ENCODE results near the gene BCL2.

Gene BCL2

GRCh38 chr18:63322206-63322605 lies 2.6 kb upstream of the BCL2 start:
- H2AFZ ChIP-seq (ENCODE audit: low read depth, low read length): no peak overlapping the region
- H3K36me3 ChIP-seq (replicated peaks; ENCODE audit: low read depth, low read length): peaks cover 15% of the 10 kb centered on the region
- no peaks in the 10 kb centered on the region for H4K20me1 ChIP-seq (ENCODE audit: insufficient read depth, low read length)

GRCh38 chr18:63321291-63321690 lies 1.7 kb upstream of the BCL2 start:
- Histone ChIP-seq H3K4me1 (ENCODE audit: low read length) (peaks cover 32% of the 10 kb centered on the region), H3K79me2 (ENCODE audit: low read length) (peaks cover 53% of the 10 kb centered on the region), H3K36me3 (replicated peaks; ENCODE audit: low read depth, low read length) (peaks cover 24% of the 10 kb centered on the region), H3K27ac (ENCODE audit: low read length) (peak overlapping the region; percentile 52), H3K27me3 (ENCODE audit: low read depth, low read length) (no peaks in the 10 kb centered on the region), H3K9me3 (ENCODE audit: insufficient read depth, low read length) (no peaks in the 10 kb centered on the region), H3K4me2 (ENCODE audit: low read length) (peak overlapping the region; percentile 84), H2AFZ (ENCODE audit: low read depth, low read length) (no peak overlapping the region), H4K20me1 (ENCODE audit: insufficient read depth, low read length) (no peaks in the 10 kb centered on the region), H3K4me3 (ENCODE audit: low read length) (peak overlapping the region; percentile 76), H3K9ac (ENCODE audit: low read length) (peak overlapping the region; percentile 71)
- no peak for TF ChIP-seq CTCF (IDR thresholded peaks at IDR 0.05; ENCODE audit: low read depth, low read length)
- no peak for TF ChIP-seq EZH2phosphoT487 (IDR thresholded peaks at IDR 0.05; ENCODE audit: low read depth)

More at GRCh38 chr18:63322206-63322605, 2.6 kb upstream of the BCL2 start:
- peak overlapping the region; percentile 84 for H3K4me2 ChIP-seq (ENCODE audit: low read length)
- peak overlapping the region; percentile 52 for H3K27ac ChIP-seq (ENCODE audit: low read length)
- no peaks in the 10 kb centered on the region for H3K9me3 ChIP-seq (ENCODE audit: insufficient read depth, low read length)
- peak overlapping the region; percentile 76 for H3K4me3 ChIP-seq (ENCODE audit: low read length)
- H3K79me2 ChIP-seq (ENCODE audit: low read length): peaks cover 43% of the 10 kb centered on the region
- H3K27me3 ChIP-seq (ENCODE audit: low read depth, low read length): no peaks in the 10 kb centered on the region
- TF ChIP-seq CTCF (IDR thresholded peaks at IDR 0.05; ENCODE audit: low read depth, low read length) (no peak), EZH2phosphoT487 (IDR thresholded peaks at IDR 0.05; ENCODE audit: low read depth) (no peak)
- peak overlapping the region; percentile 30; the same call in 1 of the 2 replicates for H3K9ac ChIP-seq (ENCODE audit: low read length)
- H3K4me1 ChIP-seq (ENCODE audit: low read length): peaks cover 32% of the 10 kb centered on the region

GRCh38 chr18:63320975-63321265 lies 1.4 kb upstream of the BCL2 start:
- H3K4me3 ChIP-seq (ENCODE audit: low read length): peak overlapping the region; percentile 76
- H3K9ac ChIP-seq (ENCODE audit: low read length): peak overlapping the region; percentile 71
- peaks cover 28% of the 10 kb centered on the region for H3K36me3 ChIP-seq (replicated peaks; ENCODE audit: low read depth, low read length)
- H3K4me1 ChIP-seq (ENCODE audit: low read length): peaks cover 32% of the 10 kb centered on the region
- H3K27me3 ChIP-seq (ENCODE audit: low read depth, low read length): no peaks in the 10 kb centered on the region
- H4K20me1 ChIP-seq (ENCODE audit: insufficient read depth, low read length): no peaks in the 10 kb centered on the region
- no peak for TF ChIP-seq CTCF (IDR thresholded peaks at IDR 0.05; ENCODE audit: low read depth, low read length)
- TF ChIP-seq EZH2phosphoT487 (IDR thresholded peaks at IDR 0.05; ENCODE audit: low read depth): no peak
- no peaks in the 10 kb centered on the region for H3K9me3 ChIP-seq (ENCODE audit: insufficient read depth, low read length)
- peak overlapping the region; percentile 84 for H3K4me2 ChIP-seq (ENCODE audit: low read length)
- peak overlapping the region; percentile 2; the same call in 1 of the 2 replicates for H2AFZ ChIP-seq (ENCODE audit: low read depth, low read length)
- peaks cover 56% of the 10 kb centered on the region for H3K79me2 ChIP-seq (ENCODE audit: low read length)
- peak overlapping the region; percentile 52 for H3K27ac ChIP-seq (ENCODE audit: low read length)

- Histone ChIP-seq H3K4me2 (ENCODE audit: low read length) (peak overlapping the region; percentile 84), H3K9me3 (ENCODE audit: insufficient read depth, low read length) (no peaks in the 10 kb centered on the region), H3K4me1 (ENCODE audit: low read length) (peaks cover 30% of the 10 kb centered on the region), H3K4me3 (ENCODE audit: low read length) (peak overlapping the region; percentile 76), H3K27ac (ENCODE audit: low read length) (peak overlapping the region; percentile 52), H3K9ac (ENCODE audit: low read length) (peak overlapping the region; percentile 71), H3K79me2 (ENCODE audit: low read length) (peaks cover 62% of the 10 kb centered on the region), H3K36me3 (replicated peaks; ENCODE audit: low read depth, low read length) (peaks cover 33% of the 10 kb centered on the region), H4K20me1 (ENCODE audit: insufficient read depth, low read length) (no peaks in the 10 kb centered on the region), H2AFZ (ENCODE audit: low read depth, low read length) (peak overlapping the region; percentile 2; the same call in 1 of the 2 replicates), H3K27me3 (ENCODE audit: low read depth, low read length) (no peaks in the 10 kb centered on the region)
- peak; percentile 34; the same call in 1 of the 2 replicates for TF ChIP-seq CTCF (IDR thresholded peaks at IDR 0.05; ENCODE audit: low read depth, low read length)
- no peak for TF ChIP-seq EZH2phosphoT487 (IDR thresholded peaks at IDR 0.05; ENCODE audit: low read depth)
These were observed 780 bp upstream of the BCL2 start for GRCh38 chr18:63320123-63320974.
